MM.1S (cell line): ENCODE data around the gene CDC123.

Source experiments
- DNase-seq: peaks from one replicate; pipeline ENCODE4 v3.0.0-alpha.2; 2015
- H2AFZ ChIP-seq: fragments of 300-600 bp; sonication (generic); 2 replicates; pipeline ENCODE4 v1.6.0; 2016; ENCODE audit warnings: antibody characterized with exemption, low read length
- H3F3A ChIP-seq: fragments of 300-600 bp; sonication (generic); 2 replicates; pipeline ENCODE4 v1.6.1; 2016; ENCODE audit warnings: mild to moderate bottlenecking, antibody characterized with exemption, low read length, moderate library complexity, mixed read lengths; ENCODE audit not compliant: insufficient read depth
- H3K27ac ChIP-seq: fragments of 300-600 bp; sonication (generic); 2 replicates; pipeline ENCODE4 v1.5.1; 2016; ENCODE audit warnings: mild to moderate bottlenecking, low read length
- H3K27me3 ChIP-seq: fragments of 300-600 bp; sonication (generic); replicated peaks from 2 replicates; pipeline ENCODE4 v1.6.0; 2016; ENCODE audit warnings: low read length; ENCODE audit not compliant: insufficient read depth
- H3K36me3 ChIP-seq: fragments of 300-600 bp; sonication (generic); replicated peaks from 2 replicates; pipeline ENCODE4 v1.6.1; 2016; ENCODE audit warnings: mild to moderate bottlenecking, low read length, mixed read lengths; ENCODE audit not compliant: insufficient read depth
- H3K4me1 ChIP-seq: fragments of 300-600 bp; sonication (generic); 2 replicates; pipeline ENCODE4 v1.6.1; 2016; ENCODE audit warnings: low read length, mixed read lengths
- H3K4me2 ChIP-seq: fragments of 300-600 bp; sonication (generic); 2 replicates; pipeline ENCODE4 v1.6.0; 2016; ENCODE audit warnings: low read depth, low read length
- H3K4me3 ChIP-seq: fragments of 300-600 bp; sonication (generic); 2 replicates; pipeline ENCODE4 v1.5.1; 2016; ENCODE audit warnings: low read length, mixed read lengths
- H3K79me2 ChIP-seq: fragments of 300-600 bp; sonication (generic); 2 replicates; pipeline ENCODE4 v1.6.1; 2016; ENCODE audit warnings: mixed run types, low read length, mixed read lengths
- H3K9ac ChIP-seq: fragments of 300-600 bp; sonication (generic); 2 replicates; pipeline ENCODE4 v1.6.1; 2016; ENCODE audit warnings: low read length, mixed read lengths
- H3K9me2 ChIP-seq: fragments of 300-600 bp; sonication (generic); replicated peaks from 2 replicates; pipeline ENCODE4 v1.6.1; 2016; ENCODE audit warnings: mild to moderate bottlenecking, low read length, mixed read lengths; ENCODE audit not compliant: insufficient read depth
- H3K9me3 ChIP-seq: fragments of 300-600 bp; sonication (generic); replicated peaks from 2 replicates; pipeline ENCODE4 v1.6.1; 2016; ENCODE audit warnings: mild to moderate bottlenecking, low read length, mixed read lengths; ENCODE audit not compliant: insufficient read depth
- H4K20me1 ChIP-seq: fragments of 300-600 bp; sonication (generic); 2 replicates; pipeline ENCODE4 v1.6.1; 2016; ENCODE audit warnings: mild to moderate bottlenecking, low read length, moderate library complexity, mixed read lengths; ENCODE audit not compliant: insufficient read depth
- CTCF ChIP-seq: fragments of 300-600 bp; sonication (generic); IDR thresholded peaks from 2 replicates; pipeline ENCODE4 v1.5.1; 2016; ENCODE audit warnings: antibody characterized with exemption, low read length, mixed read lengths
- EZH2 ChIP-seq: fragments of 300-600 bp; sonication (generic); optimal IDR thresholded peaks from 2 replicates; pipeline ENCODE3; 2017; ENCODE audit warnings: low read depth, mild to moderate bottlenecking, antibody characterized with exemption, low read length, mixed read lengths
- EZH2phosphoT487 ChIP-seq: fragments of 300-600 bp; sonication (generic); IDR thresholded peaks from 2 replicates; pipeline ENCODE4 v1.6.1; 2018; ENCODE audit warnings: antibody characterized with exemption, low read length

CDC123 gene

GRCh38 chr10:12177642-12178041 lies 18.3 kb upstream of the CDC123 start:
- no peaks in the 10 kb centered on the region for H3K79me2 ChIP-seq
- no peak overlapping the region for H3K27ac ChIP-seq
- H3F3A ChIP-seq = no peaks in the 10 kb centered on the region
- TF ChIP-seq CTCF = no peak
- TF ChIP-seq EZH2 = no peak
- no peaks in the 10 kb centered on the region for H3K4me1 ChIP-seq
- no peaks in the 10 kb centered on the region for H3K36me3 ChIP-seq
- no peak overlapping the region for H2AFZ ChIP-seq
- DNase-seq = no peak
- H4K20me1 ChIP-seq = no peaks in the 10 kb centered on the region
- H3K9me2 ChIP-seq = no peaks in the 10 kb centered on the region
- no peak overlapping the region for H3K4me3 ChIP-seq
- H3K27me3 ChIP-seq = no peaks in the 10 kb centered on the region
- H3K9me3 ChIP-seq = no peaks in the 10 kb centered on the region
- H3K9ac ChIP-seq = no peak overlapping the region
- H3K4me2 ChIP-seq = no peak overlapping the region

- no peak for DNase-seq
- no peaks in the 10 kb centered on the region for H3K9me3 ChIP-seq
- no peaks in the 10 kb centered on the region for H3K4me1 ChIP-seq
- no peaks in the 10 kb centered on the region for H3K36me3 ChIP-seq
- H3K9ac ChIP-seq = no peak overlapping the region
- H3K27me3 ChIP-seq = no peaks in the 10 kb centered on the region
- H2AFZ ChIP-seq = no peak overlapping the region
- H3K9me2 ChIP-seq = no peaks in the 10 kb centered on the region
- TF ChIP-seq EZH2 = no peak
- no peak for TF ChIP-seq CTCF
- no peak for TF ChIP-seq EZH2phosphoT487
- no peaks in the 10 kb centered on the region for H3F3A ChIP-seq
- no peak overlapping the region for H3K4me2 ChIP-seq
- H3K4me3 ChIP-seq = no peak overlapping the region
- H3K79me2 ChIP-seq = no peaks in the 10 kb centered on the region
- H3K27ac ChIP-seq = no peak overlapping the region
- H4K20me1 ChIP-seq = no peaks in the 10 kb centered on the region
Observed at GRCh38 chr10:12179606-12180170, 16.3 kb upstream of the CDC123 start.

GRCh38 chr10:12180221-12180974 lies 15.6 kb upstream of the CDC123 start:
- no peak overlapping the region for H3K27ac ChIP-seq
- no peaks in the 10 kb centered on the region for H3K36me3 ChIP-seq
- H3K9me2 ChIP-seq = no peaks in the 10 kb centered on the region
- no peaks in the 10 kb centered on the region for H3K79me2 ChIP-seq
- H3K27me3 ChIP-seq = no peaks in the 10 kb centered on the region
- H3K4me1 ChIP-seq = no peaks in the 10 kb centered on the region
- no peak overlapping the region for H3K4me2 ChIP-seq
- H4K20me1 ChIP-seq = no peaks in the 10 kb centered on the region
- H2AFZ ChIP-seq = no peak overlapping the region
- DNase-seq = no peak
- H3F3A ChIP-seq = no peaks in the 10 kb centered on the region
- H3K9ac ChIP-seq = no peak overlapping the region
- TF ChIP-seq EZH2phosphoT487 (no peak), CTCF (no peak)
- no peaks in the 10 kb centered on the region for H3K9me3 ChIP-seq
- H3K4me3 ChIP-seq = no peak overlapping the region
